ENCODE results near the gene IFRD2.

DNA sequence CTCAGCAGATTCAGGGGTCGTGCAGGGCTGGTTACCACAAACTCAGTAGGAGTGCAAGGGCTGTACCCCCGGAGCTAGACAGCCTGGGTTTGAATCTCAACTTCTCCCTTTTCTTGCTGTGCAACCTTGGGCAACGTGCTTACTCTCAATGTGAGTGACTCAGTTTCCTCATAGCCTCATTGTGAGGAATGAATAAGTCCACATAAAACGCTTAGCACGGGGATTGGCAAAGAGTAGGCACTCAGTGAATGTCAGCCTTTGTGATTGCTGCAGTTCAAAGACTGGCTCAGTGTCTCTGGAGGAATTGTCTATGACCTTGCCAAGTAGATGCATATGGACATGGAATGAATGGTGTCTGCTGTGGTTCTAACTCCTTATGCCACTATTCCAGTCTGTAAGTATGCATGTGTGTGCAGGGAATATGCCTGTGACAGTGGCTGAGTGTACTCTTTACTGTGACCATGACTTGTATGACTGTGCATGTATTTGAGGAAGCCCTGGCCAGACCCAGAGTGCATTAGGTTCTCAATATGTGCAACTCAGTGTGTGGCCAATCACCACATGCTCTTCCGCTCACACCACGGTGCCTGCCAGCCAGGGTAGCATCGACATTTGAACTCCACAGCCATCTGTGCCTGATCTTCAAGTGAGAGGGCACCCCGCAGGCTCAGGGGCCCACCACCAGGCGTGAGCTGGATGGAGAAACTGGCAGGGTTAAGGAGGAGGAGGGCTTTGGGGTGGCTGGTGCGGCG lies 7.9 kb upstream of the IFRD2 start:
- TF ChIP-seq ZNF768 (CRISPR knock-in tag; IDR thresholded peaks at IDR 0.05) (peak; percentile 47; the same call in 1 of the 2 replicates), ZNF142 (CRISPR knock-in tag; IDR thresholded peaks at IDR 0.05) (no peak), AHR (CRISPR knock-in tag; IDR thresholded peaks at IDR 0.05) (no peak), ZNF891 (CRISPR knock-in tag; IDR thresholded peaks at IDR 0.05) (no peak), FOXM1 (CRISPR knock-in tag; IDR thresholded peaks at IDR 0.05) (no peak), ZNF543 (CRISPR knock-in tag; IDR thresholded peaks at IDR 0.05) (no peak), NFKBIZ (CRISPR knock-in tag; IDR thresholded peaks at IDR 0.05) (no peak)
- TF ChIP-seq, protein P1, sequence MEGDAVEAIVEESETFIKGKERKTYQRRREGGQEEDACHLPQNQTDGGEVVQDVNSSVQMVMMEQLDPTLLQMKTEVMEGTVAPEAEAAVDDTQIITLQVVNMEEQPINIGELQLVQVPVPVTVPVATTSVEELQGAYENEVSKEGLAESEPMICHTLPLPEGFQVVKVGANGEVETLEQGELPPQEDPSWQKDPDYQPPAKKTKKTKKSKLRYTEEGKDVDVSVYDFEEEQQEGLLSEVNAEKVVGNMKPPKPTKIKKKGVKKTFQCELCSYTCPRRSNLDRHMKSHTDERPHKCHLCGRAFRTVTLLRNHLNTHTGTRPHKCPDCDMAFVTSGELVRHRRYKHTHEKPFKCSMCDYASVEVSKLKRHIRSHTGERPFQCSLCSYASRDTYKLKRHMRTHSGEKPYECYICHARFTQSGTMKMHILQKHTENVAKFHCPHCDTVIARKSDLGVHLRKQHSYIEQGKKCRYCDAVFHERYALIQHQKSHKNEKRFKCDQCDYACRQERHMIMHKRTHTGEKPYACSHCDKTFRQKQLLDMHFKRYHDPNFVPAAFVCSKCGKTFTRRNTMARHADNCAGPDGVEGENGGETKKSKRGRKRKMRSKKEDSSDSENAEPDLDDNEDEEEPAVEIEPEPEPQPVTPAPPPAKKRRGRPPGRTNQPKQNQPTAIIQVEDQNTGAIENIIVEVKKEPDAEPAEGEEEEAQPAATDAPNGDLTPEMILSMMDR (CRISPR knock-in tag; IDR thresholded peaks at IDR 0.05), result no peak

Data from HepG2 (cell line).